ENCODE measurements around the gene CAPG.
A peak's percentile ranks its signal among the peaks of the same experiment; 100 is the strongest.
"Not testable (repeated sequence)": the region's sequence is repeated elsewhere in the genome, so short reads cannot be mapped to it uniquely, and the experiment has no call there.

The CAPG gene

GRCh38 chr2:85396531-85397470 lies 13.4 kb downstream of the CAPG start:
- DNase-seq (ENCODE audit: low spot score): no peak

DNA sequence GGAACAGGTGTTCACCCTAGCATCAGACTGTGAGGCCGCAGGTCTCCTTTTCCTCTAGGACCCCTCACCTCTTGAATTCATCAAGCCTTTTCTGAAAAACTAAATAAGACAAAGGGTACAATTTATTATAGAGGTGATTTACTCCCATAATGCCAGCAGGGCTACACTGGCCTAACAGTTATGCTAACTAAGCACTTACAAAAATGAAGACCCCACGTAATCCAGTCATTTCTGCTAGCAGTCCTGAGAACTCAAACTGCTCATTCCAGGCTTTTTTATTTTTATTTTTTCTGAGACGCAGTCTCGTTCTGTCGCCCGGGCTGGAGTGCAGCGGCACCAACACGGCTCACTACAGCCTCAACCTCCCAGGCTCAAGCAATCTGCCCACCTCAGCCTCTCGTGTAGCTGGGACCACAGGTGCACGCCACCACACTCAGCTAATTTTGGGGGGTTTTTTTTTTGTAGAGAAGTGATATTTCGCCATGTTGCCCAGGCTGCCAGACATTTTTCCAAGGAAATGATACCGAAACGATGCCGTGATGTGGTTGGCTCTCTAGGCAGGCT lies 14.2 kb downstream of the CAPG start:
- no peak for DNase-seq (ENCODE audit: low spot score)

DNA sequence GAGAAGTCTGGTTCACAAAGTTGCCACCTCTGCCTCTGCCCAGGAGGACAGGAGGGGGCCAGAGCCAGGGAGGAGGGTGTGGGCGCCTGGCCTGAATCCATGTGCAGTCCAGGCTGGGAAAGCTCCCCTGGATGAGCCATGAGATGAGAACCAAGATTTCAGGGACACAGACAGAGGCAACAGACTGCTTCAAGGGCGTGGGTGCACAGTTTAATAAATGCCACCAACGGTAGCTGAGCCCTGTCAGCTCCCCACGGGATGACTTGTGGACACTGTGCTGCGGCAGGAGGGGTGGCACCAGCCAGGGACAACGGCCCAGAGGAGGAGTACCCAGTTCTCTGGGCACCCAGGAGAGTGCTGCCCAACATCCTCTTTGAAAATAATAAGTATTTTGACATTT lies 15.2 kb downstream of the CAPG start:
- no peak for DNase-seq (ENCODE audit: low spot score)

DNA sequence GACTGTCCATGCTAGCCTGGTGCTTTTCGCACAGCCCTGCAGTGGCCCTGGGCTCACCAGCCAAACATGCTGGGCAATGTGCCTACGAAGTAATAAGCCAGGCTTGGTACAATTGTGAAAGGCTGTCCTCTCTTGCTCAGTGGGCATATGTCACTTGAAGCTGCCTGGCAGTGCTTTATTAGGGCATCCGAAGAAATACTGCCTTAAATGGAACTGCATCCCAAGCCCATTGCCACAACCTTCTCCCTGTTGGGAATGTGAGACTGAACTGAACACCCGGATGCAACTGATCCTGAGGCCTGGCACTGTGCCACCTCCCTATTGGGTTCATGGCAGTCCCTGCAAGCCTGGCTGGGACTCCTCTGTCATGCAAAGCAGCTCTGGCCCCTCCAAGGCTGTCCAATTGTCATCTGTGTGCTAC lies 15.9 kb downstream of the CAPG start:
- no peak for DNase-seq (ENCODE audit: low spot score)

GRCh38 chr2:85393836-85394235 lies 16.3 kb downstream of the CAPG start:
- no peak for DNase-seq (ENCODE audit: low spot score)

DNA sequence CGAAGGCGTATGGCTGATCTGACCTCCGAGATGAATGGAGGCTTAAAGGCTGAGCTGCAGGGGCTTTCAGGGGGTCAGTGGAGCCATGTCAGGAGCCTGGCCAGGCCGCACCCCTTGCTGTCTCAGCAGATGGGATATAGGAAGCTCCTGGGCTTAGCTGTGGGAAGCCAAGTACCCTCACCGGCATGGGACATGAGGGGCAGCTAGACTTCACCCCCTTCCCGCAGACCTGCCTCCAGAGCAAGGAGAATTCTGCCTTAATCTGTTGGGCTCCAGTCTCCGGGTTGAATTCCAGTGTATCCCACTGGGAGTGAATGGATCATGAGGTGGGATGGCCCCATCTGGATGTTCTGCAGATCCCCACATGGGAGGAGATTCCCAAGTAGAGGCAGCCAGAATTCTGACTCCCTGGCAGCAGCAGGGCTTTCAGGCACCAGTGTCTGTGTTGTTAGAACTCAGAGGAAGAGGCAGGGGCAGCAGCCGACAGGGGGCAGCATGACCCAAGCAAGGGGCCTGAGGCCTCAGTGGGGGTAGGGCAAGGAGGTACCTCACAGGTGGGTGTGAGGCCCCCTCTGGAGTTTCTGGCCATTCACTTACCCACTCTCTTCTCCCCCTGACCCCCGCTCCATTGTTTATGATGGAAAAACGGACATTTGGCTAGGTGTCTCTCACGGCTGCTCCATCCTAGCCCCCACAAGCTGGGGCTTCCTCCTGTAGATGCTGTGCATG lies 19.1 kb downstream of the CAPG start:
- DNase-seq (ENCODE audit: low spot score): peak; percentile 77

DNA sequence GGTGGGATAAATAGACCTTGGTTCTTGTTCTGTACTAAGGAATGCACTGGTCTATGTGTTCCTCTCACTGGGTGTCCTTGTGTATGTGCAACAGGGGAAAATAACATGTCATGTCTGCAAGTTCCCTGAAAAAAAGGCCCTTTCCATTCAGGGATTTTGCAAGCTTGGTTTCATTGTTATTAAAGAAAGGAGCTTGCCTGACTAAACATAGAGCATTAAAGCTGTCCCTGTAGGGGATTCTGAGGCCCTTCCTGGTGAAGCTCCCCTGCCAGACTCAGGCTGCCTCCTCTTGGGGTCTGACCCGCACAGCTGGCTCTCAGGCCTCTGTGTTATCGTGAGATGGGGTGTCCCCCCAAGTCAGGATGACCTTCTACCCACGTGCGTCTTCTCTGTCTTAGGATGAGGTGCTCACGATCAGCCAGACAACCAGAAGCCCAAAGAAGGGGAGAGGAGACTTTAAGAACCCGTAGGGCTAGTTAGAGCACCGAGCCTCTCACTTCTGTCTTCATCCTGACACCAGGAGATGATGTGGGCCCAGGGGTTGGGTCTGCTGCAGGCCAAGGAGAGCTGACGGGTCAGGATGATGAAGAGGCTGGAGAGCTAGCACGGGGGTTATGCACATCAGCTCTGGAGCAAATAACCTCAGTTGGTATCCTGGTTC lies 21.2 kb downstream of the CAPG start:
- no peak for DNase-seq (ENCODE audit: low spot score)

DNA sequence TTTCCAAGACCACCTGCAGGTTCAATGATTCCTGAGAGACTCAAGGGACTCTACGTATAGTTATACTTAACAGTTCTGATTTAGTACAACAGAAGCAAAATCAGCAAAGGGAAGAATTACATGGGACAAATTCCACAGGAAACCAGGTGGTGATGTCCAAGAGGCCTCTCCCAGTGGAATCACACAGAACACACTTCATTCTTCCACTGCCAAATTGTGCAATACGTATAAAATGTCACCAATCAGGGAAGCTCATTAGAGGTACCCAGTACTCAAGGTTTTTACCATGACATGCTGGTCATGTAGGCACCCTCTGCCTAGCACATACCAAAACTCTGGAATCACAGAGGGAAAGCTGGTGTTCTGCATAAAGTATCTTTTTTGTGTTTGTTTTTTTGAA lies 22.4 kb downstream of the CAPG start:
- DNase-seq (ENCODE audit: low spot score): no peak

DNA sequence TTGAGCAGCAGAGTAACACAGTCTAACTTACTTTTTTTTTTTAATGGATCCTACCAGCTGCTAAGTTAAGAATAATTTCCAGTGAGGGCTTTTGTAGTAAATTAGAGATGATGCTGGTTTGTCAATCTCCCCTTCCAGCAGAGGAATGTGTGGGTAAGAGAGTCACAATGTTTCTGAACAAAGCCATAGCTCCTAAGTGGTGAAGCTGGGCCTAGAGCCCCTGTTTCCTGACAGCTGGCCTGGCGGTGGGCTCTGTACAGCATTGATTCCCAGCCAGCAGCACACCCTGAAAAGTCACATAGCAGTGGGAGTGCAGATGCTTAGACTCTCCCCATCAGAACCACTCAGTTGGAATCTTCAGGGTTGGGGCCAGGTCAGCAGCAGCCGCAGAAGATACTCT lies 24.4 kb downstream of the CAPG start:
- no peak for DNase-seq (ENCODE audit: low spot score)

GRCh38 chr2:85383850-85384249 lies 26.3 kb downstream of the CAPG start:
- DNase-seq (ENCODE audit: low spot score): no peak

GRCh38 chr2:85383151-85383550 lies 27.0 kb downstream of the CAPG start:
- not testable (repeated sequence) for DNase-seq (ENCODE audit: low spot score)

DNA sequence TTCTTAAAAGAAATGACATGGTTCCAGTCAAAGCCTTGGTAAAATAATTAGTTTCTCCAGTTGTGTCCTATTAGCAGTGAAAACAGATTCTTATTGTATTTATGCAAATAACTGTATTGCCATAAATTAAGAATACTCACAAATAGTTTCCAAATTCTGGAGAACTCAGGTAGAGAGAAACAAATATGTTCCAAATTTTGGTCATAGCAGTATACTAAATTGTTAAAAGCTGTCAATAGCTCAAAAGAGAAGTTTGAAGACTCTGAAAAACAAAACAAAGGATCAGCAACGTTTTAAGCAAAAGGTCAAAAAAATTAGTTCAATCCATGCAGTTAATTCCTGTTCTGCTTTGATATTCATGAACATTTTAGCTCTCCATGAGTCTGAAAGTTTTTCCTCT lies 30.1 kb downstream of the CAPG start:
- DNase-seq (ENCODE audit: low spot score): no peak

- no peak for DNase-seq (ENCODE audit: low spot score)
Measured at GRCh38 chr2:85378257-85378656, 31.9 kb downstream of the CAPG start.

GRCh38 chr2:85377083-85377482 lies 33.1 kb downstream of the CAPG start:
- DNase-seq (ENCODE audit: low spot score): no peak

- DNase-seq (ENCODE audit: low spot score): no peak
Measured at GRCh38 chr2:85376291-85377065, 33.7 kb downstream of the CAPG start.

DNA sequence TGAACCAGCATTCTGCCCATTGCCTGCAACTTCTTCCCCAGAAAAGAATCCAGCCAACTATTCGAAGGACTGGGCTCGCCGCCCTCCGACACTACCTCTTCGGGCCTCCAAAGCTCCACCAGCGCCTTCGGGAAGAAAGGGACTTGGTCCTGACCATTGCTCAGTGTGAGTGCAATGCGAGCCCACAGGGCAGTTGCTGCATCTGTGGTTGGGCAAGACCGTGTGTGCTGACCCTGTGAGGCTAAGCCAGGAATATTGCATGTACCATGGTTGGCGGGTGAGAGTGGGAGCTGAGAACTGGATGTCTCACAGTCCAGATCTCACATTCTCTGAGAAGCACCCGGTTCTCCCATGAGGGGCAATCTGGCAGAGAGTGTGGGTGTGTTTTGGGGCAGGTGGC lies 39.1 kb downstream of the CAPG start:
- DNase-seq (ENCODE audit: low spot score): no peak

DNA sequence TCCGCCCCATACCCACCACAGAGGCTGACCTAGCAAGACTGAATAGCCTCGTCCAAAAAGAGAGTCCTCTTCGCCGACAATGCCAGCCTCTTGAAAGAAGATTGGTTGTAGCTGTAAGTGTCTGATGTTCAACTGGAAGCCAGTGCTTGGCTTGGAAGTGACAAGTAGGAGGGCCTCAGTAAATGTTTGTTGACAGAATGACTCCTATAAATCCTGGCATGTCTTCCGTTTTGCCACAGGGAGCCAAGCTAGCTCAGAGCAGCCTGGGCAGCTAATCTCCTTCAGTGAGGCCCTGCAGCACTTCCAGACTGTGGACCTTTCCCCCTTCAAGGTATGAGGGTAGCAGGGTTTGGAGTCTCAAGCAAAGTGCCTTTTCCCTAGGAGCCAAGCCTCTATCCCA lies 40.7 kb downstream of the CAPG start:
- DNase-seq (ENCODE audit: low spot score): no peak

- DNase-seq (ENCODE audit: low spot score): no peak
Measured at GRCh38 chr2:85368921-85369320, 41.2 kb downstream of the CAPG start.

DNA sequence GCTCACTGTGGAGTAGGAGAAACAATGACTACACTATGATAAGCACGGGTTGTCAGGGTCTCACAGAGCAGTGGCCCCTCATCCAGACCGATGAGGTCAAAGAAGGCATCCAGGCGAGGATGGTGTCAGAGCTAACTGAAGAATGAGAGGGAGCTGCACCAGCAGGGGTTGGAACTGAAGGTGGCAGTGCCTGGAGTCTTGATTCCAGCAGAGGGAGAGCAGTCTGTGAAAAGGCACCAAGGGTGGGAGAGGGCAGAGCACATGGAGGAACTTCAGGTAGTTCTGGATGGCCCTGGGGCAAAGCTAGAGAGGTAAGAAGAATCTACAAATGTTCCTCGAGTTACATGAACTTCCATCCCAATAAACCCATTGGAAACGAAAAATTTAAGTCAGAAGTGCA lies 43.0 kb downstream of the CAPG start:
- no peak for DNase-seq (ENCODE audit: low spot score)

DNA sequence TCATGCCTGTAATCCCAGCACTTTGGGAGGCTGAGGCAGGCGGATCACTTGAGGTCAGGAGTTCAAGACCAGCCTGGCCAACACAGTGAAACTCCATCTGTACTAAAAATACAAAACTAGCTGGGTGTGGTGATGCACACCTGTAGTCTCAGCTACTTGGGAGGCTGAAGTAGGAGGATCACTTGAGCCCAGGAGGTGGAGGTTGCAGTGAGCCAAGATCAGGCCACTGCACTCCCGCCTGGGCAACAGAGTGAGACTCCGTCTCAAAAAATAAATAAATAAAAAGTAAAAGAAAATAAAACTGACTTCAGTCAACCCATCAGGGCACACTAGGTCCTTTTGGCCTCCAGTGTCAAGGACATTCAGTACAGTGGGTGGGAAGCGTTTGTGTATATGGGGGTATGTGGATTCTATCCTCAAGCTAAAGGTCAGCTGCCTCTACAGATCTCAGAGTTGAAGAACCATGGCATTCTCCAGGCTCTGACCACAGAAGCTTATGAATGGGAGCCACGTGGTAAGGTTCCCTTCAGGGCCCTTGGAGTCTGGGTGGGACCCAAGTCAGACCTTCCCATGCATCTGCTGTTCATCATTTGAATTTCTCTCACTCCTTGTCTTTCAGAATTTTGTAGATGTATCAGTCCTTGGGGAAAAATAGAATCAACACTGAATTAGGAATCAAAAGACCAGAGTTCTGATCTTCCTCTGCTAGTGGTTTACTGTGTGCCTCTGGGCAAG lies 47.3 kb downstream of the CAPG start:
- not testable (repeated sequence) for DNase-seq (ENCODE audit: low spot score)

DNA sequence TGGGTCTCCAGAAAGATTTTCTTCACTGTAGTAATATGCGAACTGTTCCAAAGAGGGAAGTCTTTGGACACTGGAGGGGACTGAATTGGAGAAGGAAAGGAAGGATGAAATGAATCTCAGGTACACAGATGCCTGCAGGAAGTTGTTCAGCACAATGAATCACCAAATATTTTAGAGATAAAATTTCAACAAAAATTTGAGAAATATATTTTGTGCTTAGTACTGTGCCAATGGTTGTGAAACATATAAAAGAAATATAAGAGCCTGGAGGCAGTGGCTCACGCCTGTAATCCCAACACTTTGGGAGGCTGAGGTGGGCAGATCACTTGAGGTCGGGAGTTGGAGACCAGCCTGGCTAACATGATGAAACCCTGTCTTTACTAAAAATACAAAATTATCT lies 52.4 kb downstream of the CAPG start:
- DNase-seq (ENCODE audit: low spot score): no peak
